ENCODE data around the gene EBF3. TPM values are rescaled to one million over a fixed set of nuclear protein-coding genes. Genes with fewer than 3 reads are reported as not detected.

EBF3 gene
- total RNA-seq, 1 experiment from 2014 or later: 0.12 TPM

GRCh38 chr10:129958148-129958628 is 5.9 kb downstream of the EBF3 start:
- RAD21 ChIA-PET (ENCODE audit: low non-redundant PET in 1 of 2, low total read pairs in 2 of 2, uncharacterized antibody in 2 of 2, unreplicated experiment in 2 of 2): no interaction called here
- no TSS peak for BruUV-seq (replicated peaks)
- Histone ChIP-seq H3K27me3 (ENCODE audit: insufficient read depth, low read length) (no peaks in the 10 kb centered on the region), H3K27ac (ENCODE audit: low read depth, low read length) (no peak overlapping the region), H2AFZ (ENCODE audit: low read depth, low read length, poor library complexity, severe bottlenecking) (no peak overlapping the region), H4K20me1 (ENCODE audit: insufficient read depth) (no peaks in the 10 kb centered on the region), H3K9me2 (ENCODE audit: insufficient read depth) (no peaks in the 10 kb centered on the region), H3K4me1 (ENCODE audit: control insufficient read depth in 1 of 2, insufficient read depth in 2 of 2, low read length in 2 of 2) (no peaks in the 10 kb centered on the region), H3K36me3 (ENCODE audit: control insufficient read depth in 1 of 2, insufficient read depth in 2 of 2, low read length in 2 of 2) (no peaks in the 10 kb centered on the region), H3K4me2 (ENCODE audit: low read length) (no peak overlapping the region), H3K4me3 (replicated peaks in 1 of 2; ENCODE audit: low read depth in 1 of 2, low read length in 2 of 2) (no peak overlapping the region), H3K79me2 (ENCODE audit: insufficient read depth, low read length) (no peaks in the 10 kb centered on the region), H3K9me3 (ENCODE audit: control insufficient read depth in 1 of 2, insufficient read depth in 1 of 2, low read depth in 1 of 2, low read length in 2 of 2) (no peaks in the 10 kb centered on the region), H3K9ac (ENCODE audit: low read length) (no peak overlapping the region)
- CTCF ChIA-PET: no interaction called here
- intact Hi-C loops (cut with micrococcal nuclease): no loop called here
- DNase-seq (ENCODE audit: low read depth, low spot score): no peak
- POLR2A ChIA-PET: no interaction called here
- no peak for ATAC-seq
- TF ChIP-seq SRF (IDR thresholded peaks at IDR 0.05; ENCODE audit: low read depth) (no peak), EZH2phosphoT487 (IDR thresholded peaks at IDR 0.05; ENCODE audit: borderline replicate concordance) (no peak), FOSL1 (IDR thresholded peaks at IDR 0.05; ENCODE audit: low read depth) (no peak), REST (IDR thresholded peaks at IDR 0.05; ENCODE audit: low read depth) (no peak), SP1 (IDR thresholded peaks at IDR 0.05; ENCODE audit: low read depth) (no peak), ELF1 (IDR thresholded peaks at IDR 0.05; ENCODE audit: borderline replicate concordance, low read depth) (no peak), RAD21 (IDR thresholded peaks at IDR 0.05; ENCODE audit: low read depth) (no peak), TCF7L2 (IDR thresholded peaks at IDR 0.05; ENCODE audit: borderline replicate concordance, extremely low read depth, insufficient read depth, insufficient read length) (no peak), POLR2AphosphoS5 (IDR thresholded peaks at IDR 0.05; ENCODE audit: low read depth, low read length) (no peak), SIN3A (IDR thresholded peaks at IDR 0.05; ENCODE audit: low read depth) (no peak), ATF3 (IDR thresholded peaks at IDR 0.05) (no peak), CTCF (IDR thresholded peaks at IDR 0.05 in 2 of 3, conservative IDR thresholded peaks at IDR 0.05 in 1 of 3; ENCODE audit: borderline replicate concordance in 1 of 3, insufficient read depth in 1 of 3, low read depth in 2 of 3, low read length in 2 of 3) (no peak)

Data from HCT116 (cell line).